ENCODE data around the gene AGBL4.

The AGBL4 gene

GRCh38 chr1:49183489-49183888 lies 840.3 kb downstream of the AGBL4 start:
- DNase-seq (ENCODE audit: low read depth) = no peak

GRCh38 chr1:49181033-49181432 lies 842.7 kb downstream of the AGBL4 start:
- no peak for DNase-seq (ENCODE audit: low read depth)

- no peak for DNase-seq (ENCODE audit: low read depth)
These were observed 851.7 kb downstream of the AGBL4 start for GRCh38 chr1:49171941-49172593.

- DNase-seq (ENCODE audit: low read depth) = no peak
These were observed 857.7 kb downstream of the AGBL4 start for GRCh38 chr1:49166031-49166430.

DNA sequence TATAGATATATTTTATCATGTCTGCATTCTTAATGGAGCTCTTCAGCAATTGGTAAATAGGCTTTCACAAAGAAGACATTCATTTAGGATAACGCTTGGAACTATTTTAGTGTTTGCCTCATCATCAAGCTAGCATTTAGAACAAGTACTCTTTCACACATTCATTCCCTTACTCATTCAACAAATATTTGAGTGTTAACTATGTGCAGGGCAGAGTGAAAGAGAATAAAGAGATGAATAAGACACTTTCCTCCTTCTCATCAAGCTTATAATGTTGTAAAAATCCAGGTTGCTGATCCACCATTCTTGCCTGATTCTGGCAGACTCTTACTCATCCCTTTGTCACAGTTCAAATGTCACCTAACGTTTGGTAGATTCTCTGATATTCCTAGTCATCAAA lies 860.7 kb downstream of the AGBL4 start:
- no peak for DNase-seq (ENCODE audit: low read depth)

- no peak for DNase-seq (ENCODE audit: low read depth)
These were observed 863.1 kb downstream of the AGBL4 start for GRCh38 chr1:49160677-49161076.

- no peak for DNase-seq (ENCODE audit: low read depth)
These were observed 887.0 kb downstream of the AGBL4 start for GRCh38 chr1:49136738-49137251.

- no peak for DNase-seq (ENCODE audit: low read depth)
These were observed 898.0 kb downstream of the AGBL4 start for GRCh38 chr1:49125746-49126145.

- DNase-seq (ENCODE audit: low read depth) = no peak
These were observed 911.8 kb downstream of the AGBL4 start for GRCh38 chr1:49111931-49112330.

GRCh38 chr1:49106445-49106844 lies 917.3 kb downstream of the AGBL4 start:
- no peak for DNase-seq (ENCODE audit: low read depth)

DNA sequence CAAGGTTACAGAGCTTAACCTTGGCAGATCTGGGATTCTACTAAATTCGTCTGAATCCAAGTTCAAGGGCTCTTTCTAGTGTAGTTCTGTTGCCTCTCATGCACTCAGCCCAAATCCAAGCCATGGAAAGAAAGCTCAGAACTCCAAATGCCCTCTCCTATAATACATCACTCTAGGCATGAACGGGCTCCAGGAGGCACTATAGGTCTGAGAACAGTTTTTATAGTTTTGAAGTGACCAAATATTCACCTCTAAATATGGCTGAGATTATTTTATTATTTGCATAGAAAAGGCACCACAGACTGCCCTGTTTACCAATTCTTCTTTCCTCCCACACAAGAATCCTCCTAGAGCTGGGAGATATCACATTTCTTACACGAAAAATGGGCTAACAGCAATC lies 919.2 kb downstream of the AGBL4 start:
- no peak for DNase-seq (ENCODE audit: low read depth)

DNA sequence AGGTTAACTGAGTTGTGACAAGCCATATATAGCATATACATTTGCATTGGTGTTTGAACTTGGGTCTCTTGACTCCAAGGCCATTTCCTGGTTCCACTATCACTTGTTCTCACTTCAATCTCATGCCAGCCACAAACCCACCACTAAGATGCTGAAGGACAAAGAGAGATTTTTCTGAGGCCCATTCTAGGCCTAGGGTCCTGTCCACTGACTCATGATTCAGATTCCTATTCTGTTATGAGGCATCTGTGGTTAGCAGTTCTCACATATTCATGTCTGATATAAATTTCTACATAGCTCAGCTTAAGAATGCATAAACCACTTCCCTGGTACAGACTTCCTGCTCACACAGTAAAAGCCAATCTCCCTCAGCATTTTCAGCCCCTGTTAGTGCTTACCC lies 921.0 kb downstream of the AGBL4 start:
- DNase-seq (ENCODE audit: low read depth) = no peak

- DNase-seq (ENCODE audit: low read depth) = no peak
These were observed 924.9 kb downstream of the AGBL4 start for GRCh38 chr1:49098866-49099265.

DNA sequence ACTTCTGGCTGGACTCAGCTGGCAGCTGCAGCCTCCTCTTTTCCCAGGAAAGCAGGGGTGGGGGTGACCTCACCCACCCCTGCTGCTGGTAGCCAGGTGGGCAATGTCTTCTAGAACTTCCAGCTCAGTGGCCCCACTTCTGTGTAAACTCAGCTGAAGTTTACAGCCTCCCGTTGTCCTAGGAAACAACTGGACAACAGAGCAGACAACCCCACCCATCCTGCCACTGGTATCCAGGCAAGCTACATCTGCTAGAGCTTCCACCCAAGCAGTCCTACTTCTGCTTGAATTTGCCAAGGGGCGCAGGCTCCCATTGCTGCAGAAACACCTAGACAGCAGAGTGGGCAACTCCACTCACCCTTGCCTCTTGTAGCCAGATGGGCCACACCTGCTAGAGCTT lies 937.4 kb downstream of the AGBL4 start:
- no peak for DNase-seq (ENCODE audit: low read depth)

DNA sequence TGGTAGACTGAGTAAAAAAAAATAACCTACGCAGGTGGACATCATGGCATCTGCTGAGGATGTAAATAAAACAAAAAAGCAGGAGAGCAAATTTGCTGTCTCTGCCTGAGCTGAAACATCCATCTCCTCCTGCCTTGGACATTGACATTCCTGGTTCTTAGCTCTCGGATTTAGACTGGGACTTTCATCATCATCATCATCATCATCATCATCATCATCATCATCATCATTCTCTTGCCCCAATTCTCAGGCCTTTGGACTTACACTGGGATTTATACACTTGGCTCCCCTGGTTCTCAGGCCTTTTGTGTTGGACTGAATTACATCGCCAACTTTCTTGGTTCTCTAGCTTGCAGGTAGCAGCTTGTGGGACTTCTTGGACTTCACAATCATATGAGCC lies 938.7 kb downstream of the AGBL4 start:
- no peak for DNase-seq (ENCODE audit: low read depth)

DNA sequence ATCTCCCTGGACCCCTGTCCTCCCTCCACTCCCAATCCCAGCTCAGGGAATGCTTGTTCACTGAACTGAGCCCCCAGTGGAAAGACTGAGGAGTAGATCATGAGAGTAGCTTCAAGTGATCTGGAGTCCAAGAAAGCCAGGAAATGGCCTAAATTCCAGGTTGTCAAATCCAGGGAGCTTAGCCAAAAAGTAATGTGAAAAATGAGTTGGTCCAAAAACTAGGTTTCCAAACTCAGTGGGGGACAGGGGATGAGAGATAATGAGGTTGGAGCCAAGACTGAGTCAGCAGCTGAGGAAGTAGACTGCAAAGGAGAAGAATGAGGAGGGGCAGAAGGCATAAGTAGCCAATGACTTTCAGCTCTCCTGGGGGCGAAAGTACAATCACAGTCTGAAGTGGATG lies 963.0 kb downstream of the AGBL4 start:
- DNase-seq (ENCODE audit: low read depth) = no peak

- no peak for DNase-seq (ENCODE audit: low read depth)
These were observed 964.7 kb downstream of the AGBL4 start for GRCh38 chr1:49059087-49059486.

DNA sequence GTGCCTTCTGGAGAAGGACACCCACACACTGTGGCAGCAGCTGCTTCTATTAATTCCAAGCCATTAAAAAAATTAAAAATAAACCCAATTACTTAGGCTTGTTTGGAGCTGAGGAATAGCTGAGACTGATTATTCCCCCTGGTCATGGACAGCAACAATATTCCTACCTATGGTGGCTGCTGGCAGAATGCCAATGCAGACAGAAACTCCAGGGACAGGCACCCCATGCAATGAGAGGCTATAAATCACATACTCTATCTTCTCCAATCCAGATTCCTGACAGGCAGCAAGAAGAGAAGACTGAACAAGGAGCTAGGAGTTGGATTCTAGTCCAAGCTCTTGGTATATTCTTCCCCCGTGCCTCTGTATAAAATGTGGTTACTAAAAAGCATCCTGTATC lies 971.7 kb downstream of the AGBL4 start:
- DNase-seq (ENCODE audit: low read depth) = no peak

DNA sequence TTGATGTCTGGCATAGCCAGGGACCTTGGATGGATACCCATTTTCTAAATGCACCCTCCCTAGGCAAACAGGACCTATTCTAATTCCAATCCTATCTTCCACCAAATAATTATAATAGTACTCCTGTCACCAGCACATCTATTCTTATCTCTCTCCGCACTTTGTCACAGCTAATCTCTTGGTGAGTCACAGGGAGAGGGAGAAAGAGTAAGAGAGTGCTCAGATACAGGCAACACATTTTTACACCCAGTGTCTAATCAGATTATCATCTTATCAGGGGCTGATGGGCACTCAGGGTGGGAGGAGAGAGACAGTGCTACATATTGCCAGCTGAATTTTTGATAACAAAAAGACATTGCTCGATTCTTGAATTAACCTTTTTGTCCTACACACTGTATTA lies 972.1 kb downstream of the AGBL4 start:
- DNase-seq (ENCODE audit: low read depth) = no peak

DNA sequence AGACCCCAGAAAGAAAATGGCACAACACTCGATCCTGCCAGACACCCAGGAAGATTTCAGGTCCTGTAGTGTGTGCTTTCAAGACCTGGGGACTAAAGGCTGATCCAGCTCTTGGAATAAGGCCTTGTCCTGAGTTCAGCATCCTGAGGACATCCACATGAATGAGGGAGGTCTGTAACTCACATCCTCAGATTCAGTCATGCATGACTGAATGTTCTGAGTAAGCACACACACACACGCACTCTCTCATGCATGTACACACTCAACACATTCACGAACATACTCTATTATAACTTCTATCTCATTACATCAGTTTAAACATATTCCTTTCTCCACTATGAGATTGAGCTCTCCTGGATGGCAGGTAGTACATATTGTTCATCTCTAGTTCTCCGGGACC lies 973.7 kb downstream of the AGBL4 start:
- no peak for DNase-seq (ENCODE audit: low read depth)

DNA sequence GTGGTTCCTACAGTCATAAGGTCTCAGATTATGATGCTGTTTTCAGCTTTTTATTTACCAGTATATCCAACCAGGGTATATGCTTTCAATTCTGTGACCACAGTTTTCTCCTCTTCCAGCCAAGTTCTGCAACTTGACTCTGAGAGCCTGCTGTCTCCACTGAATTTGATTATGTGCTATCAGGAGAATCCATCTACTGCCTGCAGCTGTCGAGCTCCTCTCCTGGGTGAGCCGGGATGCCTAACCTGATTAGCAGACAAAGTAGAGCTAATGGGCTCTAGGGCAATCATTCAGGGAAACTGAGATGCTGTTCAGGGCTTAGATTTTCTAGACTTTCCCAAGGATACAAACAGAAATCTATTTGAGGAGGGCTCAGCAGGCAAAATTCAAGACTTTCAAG lies 975.6 kb downstream of the AGBL4 start:
- DNase-seq (ENCODE audit: low read depth) = no peak

DNA sequence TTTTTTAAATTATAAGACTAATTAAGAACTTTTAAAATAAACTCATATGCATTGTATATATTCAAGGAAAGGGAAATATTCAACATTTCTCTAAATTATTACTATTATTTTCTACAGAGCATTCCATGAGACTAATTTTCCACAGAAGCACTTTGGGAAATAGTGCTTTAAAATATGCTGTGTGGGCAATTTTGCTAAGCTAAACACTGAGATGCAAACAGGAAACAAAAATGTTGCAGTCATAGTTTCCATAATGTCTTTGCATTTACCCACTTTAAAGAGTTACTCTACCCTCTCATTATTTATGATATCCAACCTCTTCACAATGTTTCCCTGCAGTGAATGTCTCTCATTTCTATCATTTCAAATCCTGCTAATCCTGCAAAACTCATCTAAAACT lies 977.4 kb downstream of the AGBL4 start:
- no peak for DNase-seq (ENCODE audit: low read depth)

- DNase-seq (ENCODE audit: low read depth) = no peak
These were observed 978.4 kb downstream of the AGBL4 start for GRCh38 chr1:49045371-49045770.

- no peak for DNase-seq (ENCODE audit: low read depth)
These were observed 987.1 kb downstream of the AGBL4 start for GRCh38 chr1:49036700-49037099.

GRCh38 chr1:49028396-49028795 lies 995.4 kb downstream of the AGBL4 start:
- no peak for DNase-seq (ENCODE audit: low read depth)
